ENCODE data around the gene ARHGEF11. TPM values are rescaled to one million over a fixed set of nuclear protein-coding genes. Genes with fewer than 3 reads are reported as not detected.

ARHGEF11 gene
- total and polyA plus RNA-seq, 2 of the 4 experiments (the other 2 are of a cell fraction), result 16.8 to 17.2 TPM

DNA sequence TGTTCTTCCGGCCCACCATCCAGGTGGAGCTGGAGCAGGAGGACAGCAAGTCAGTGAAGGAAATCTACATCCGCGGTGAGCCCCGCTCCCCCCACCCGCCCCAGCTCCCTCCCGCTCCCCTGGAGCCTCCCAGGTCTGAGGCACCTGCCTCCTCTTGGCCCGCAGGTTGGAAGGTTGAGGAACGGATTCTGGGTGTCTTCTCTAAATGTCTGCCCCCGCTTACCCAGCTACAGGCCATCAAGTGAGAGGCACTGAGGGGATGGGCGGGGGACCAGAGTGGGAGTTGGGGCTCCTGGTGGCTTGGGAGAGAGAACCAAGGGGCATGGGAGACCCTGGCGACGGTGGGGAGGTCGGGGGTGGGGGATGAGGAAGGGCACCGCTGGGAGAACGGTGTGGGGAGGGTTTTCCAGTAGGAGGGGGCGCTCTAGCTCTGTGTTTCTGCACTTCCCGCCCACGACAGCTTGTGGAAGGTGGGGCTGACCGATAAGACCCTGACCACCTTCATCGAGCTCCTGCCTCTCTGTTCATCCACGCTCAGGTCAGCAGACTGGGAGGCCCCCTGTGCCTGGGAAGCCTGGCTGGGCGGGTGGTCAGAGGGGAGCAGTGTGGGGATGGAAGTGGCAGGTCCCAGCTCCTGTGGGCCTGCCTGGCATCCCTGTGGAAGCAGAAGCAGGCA, 120.9 kb downstream of the ARHGEF11 start:
- H3K9ac ChIP-seq (ENCODE audit: low read depth, low read length), result no peak overlapping the region
- H4K20me1 ChIP-seq (ENCODE audit: insufficient read depth, low read length), result no peaks in the 10 kb centered on the region; the same call in 1 of the 2 replicates
- TF ChIP-seq RAD21 (IDR thresholded peaks at IDR 0.05; ENCODE audit: low read length) (no peak), SMC3 (IDR thresholded peaks at IDR 0.05; ENCODE audit: low read depth, low read length) (no peak)
- H2AK5ac ChIP-seq (ENCODE audit: low read depth, low read length), result no peak overlapping the region
- H2BK15ac ChIP-seq (ENCODE audit: low read depth, low read length), result no peak overlapping the region
- 20% methylated on average over 2 of the region's 22 CpGs; no CpG with 5 or more reads in 1 of the 2 experiments for WGBS, 2 experiments (ENCODE audit: extremely low coverage in 2 of 2, insufficient read length in 1 of 2)
- peaks cover 2% of the 10 kb centered on the region for H3K4me1 ChIP-seq (ENCODE audit: control insufficient read depth, insufficient read depth, low read length)
- no peaks in the 10 kb centered on the region for H3K79me1 ChIP-seq (ENCODE audit: low read depth in 1 of 2, low read length in 2 of 2)
- no peak overlapping the region for H3K4ac ChIP-seq (ENCODE audit: low read depth, low read length)
- no peak overlapping the region for H4K8ac ChIP-seq (ENCODE audit: low read depth in 2 of 2, low read length in 2 of 2)
- no TSS peak for BruUV-seq (replicated peaks)
- no peak for ATAC-seq (ENCODE audit: low read depth)
- no peak overlapping the region for H3K4me2 ChIP-seq (ENCODE audit: low read depth, low read length)
- dilution Hi-C loops (cut with HindIII; ENCODE audit: low sequenced_read_pairs, unreplicated experiment), result no loop called here
- no peaks in the 10 kb centered on the region; the same call in 1 of the 2 replicates for H3K9me1 ChIP-seq (ENCODE audit: insufficient read depth, low read length)
- no peaks in the 10 kb centered on the region for H3K36me3 ChIP-seq (ENCODE audit: control insufficient read depth, insufficient read depth, low read length)
- H3K9me3 ChIP-seq (ENCODE audit: control insufficient read depth, insufficient read depth, low read length), result no peaks in the 10 kb centered on the region
- no peak overlapping the region for H3K23ac ChIP-seq (ENCODE audit: low read depth, low read length)
- intact Hi-C loops (cut with micrococcal nuclease), result loop anchor here (5.0 to 10.0 kb wide), 2 partner anchors 127 to 200 kb away; partner anchors contain the start of genes ISG20L2 and METTL25B
- H2BK5ac ChIP-seq (ENCODE audit: low read depth, low read length, poor library complexity, severe bottlenecking), result no peak overlapping the region
- H2BK120ac ChIP-seq (ENCODE audit: low read depth, low read length), result no peak overlapping the region
- no peak for DNase-seq
- H2BK20ac ChIP-seq (ENCODE audit: low read depth, low read length), result no peak overlapping the region
- no peak overlapping the region for H4K5ac ChIP-seq (ENCODE audit: low read depth, low read length)
- POLR2A ChIA-PET (ENCODE audit: unreplicated experiment), result no interaction called here
- CTCF ChIA-PET, result interaction anchor here (0.6 to 1.2 kb wide), 3 partner anchors 33 to 126 kb away, joined by 3 to 4 read pairs (median 3); no protein-coding TSS in a partner anchor
- peaks cover 57% of the 10 kb centered on the region for H3K27me3 ChIP-seq (ENCODE audit: control insufficient read depth, insufficient read depth, low read length)
- H3K14ac ChIP-seq (replicated peaks; ENCODE audit: low read depth, low read length), result no peak overlapping the region
- H2AK9ac ChIP-seq (replicated peaks; ENCODE audit: low read depth, low read length, poor library complexity), result no peak overlapping the region
- no peak overlapping the region for H2AFZ ChIP-seq (replicated peaks; ENCODE audit: low read length, poor library complexity)
- in situ Hi-C loops (cut with MboI; ENCODE audit: low sequenced_read_pairs), result loop anchor here (5.0 kb wide), 1 partner anchor 32 kb away; the partner anchor contains the start of gene PEAR1
- no peak overlapping the region for H4K91ac ChIP-seq (ENCODE audit: insufficient read depth, low read depth, low read length)
- no peak overlapping the region for H3K18ac ChIP-seq (ENCODE audit: low read depth, low read length)
- H3K27ac ChIP-seq (ENCODE audit: insufficient read depth, low read length), result no peak overlapping the region
- H3K56ac ChIP-seq (ENCODE audit: extremely low read depth, insufficient read depth, low read length), result no peak overlapping the region
- H3K4me3 ChIP-seq (ENCODE audit: insufficient read depth, low read depth, low read length), result no peak overlapping the region

Data from IMR-90 (cell line).